IMR-90 (cell line): ENCODE measurements around the gene OSBPL3. TPM values are rescaled to one million over a fixed set of nuclear protein-coding genes. Genes with fewer than 3 reads are reported as not detected.

Experiments used
- ATAC-seq: fragments of 200-7000 bp; cut with Tn5 transposase; 2 replicates; pipeline ENCODE4 v1.9.1; 2020; ENCODE audit warnings: low read depth, mild to moderate bottlenecking, moderate library complexity
- BruUV-seq: library from RNA; stranded (reverse); fragments of 400-500 nt; replicated peaks from 2 replicates; lab custom pipeline; 2021; lab: Mats Ljungman, UMichigan
- CTCF ChIA-PET: fragments of 300-600 bp; formaldehyde crosslinking; extraction: SDS; loops from one replicate; lab custom pipeline; 2021; ENCODE audit warnings: antibody characterized with exemption; lab: Yijun Ruan, JAX
- POLR2A ChIA-PET: fragments of 300-600 bp; sonication (Branson Sonifier 250); formaldehyde crosslinking; loops from one replicate; lab custom pipeline; 2022; ENCODE audit warnings: antibody characterized with exemption; ENCODE audit not compliant: unreplicated experiment; lab: Charles Lee
- DNase-seq: peaks from one replicate; pipeline ENCODE4 v3.0.0; 2013
- H2AFZ ChIP-seq: replicated peaks from 2 replicates; pipeline ENCODE3; 2013; ENCODE audit warnings: low read length, mild to moderate bottlenecking; ENCODE audit not compliant: poor library complexity
- H2AK5ac ChIP-seq: 2 replicates; pipeline ENCODE4 v1.6.1; 2013; ENCODE audit warnings: low read depth, low read length, inconsistent platforms
- H2AK9ac ChIP-seq: replicated peaks from 2 replicates; pipeline ENCODE3; 2013; ENCODE audit warnings: mild to moderate bottlenecking, low read depth, low read length, moderate library complexity; ENCODE audit not compliant: poor library complexity
- H2BK120ac ChIP-seq: 2 replicates; pipeline ENCODE4 v1.6.1; 2013; ENCODE audit warnings: low read depth, low read length, inconsistent platforms
- H2BK15ac ChIP-seq: 3 replicates; pipeline ENCODE4 v1.6.1; 2013; ENCODE audit warnings: low read depth, low read length, inconsistent platforms
- H2BK20ac ChIP-seq: 2 replicates; pipeline ENCODE4 v1.6.1; 2013; ENCODE audit warnings: low read depth, mild to moderate bottlenecking, inconsistent platforms, low read length, moderate library complexity
- H2BK5ac ChIP-seq: 2 replicates; pipeline ENCODE4 v1.6.1; 2013; ENCODE audit warnings: mild to moderate bottlenecking, low read depth, low read length, inconsistent platforms; ENCODE audit not compliant: poor library complexity, severe bottlenecking
- H3K14ac ChIP-seq: replicated peaks from 2 replicates; pipeline ENCODE4 v1.6.1; 2013; ENCODE audit warnings: low read depth, low read length, inconsistent platforms
- H3K18ac ChIP-seq: 2 replicates; pipeline ENCODE4 v1.6.1; 2013; ENCODE audit warnings: low read depth, low read length, control low read depth
- H3K23ac ChIP-seq: 2 replicates; pipeline ENCODE4 v1.6.1; 2013; ENCODE audit warnings: low read depth, low read length, inconsistent platforms
- H3K27ac ChIP-seq: 2 replicates; pipeline ENCODE4 v1.5.1; 2013; ENCODE audit warnings: mild to moderate bottlenecking, control low read depth, low read length; ENCODE audit not compliant: insufficient read depth
- H3K27me3 ChIP-seq: 2 replicates; pipeline ENCODE4 v1.6.1; 2013; ENCODE audit warnings: low read length; ENCODE audit not compliant: control insufficient read depth, insufficient read depth
- H3K36me3 ChIP-seq: 2 replicates; pipeline ENCODE4 v1.6.1; 2013; ENCODE audit warnings: low read length, mixed read lengths; ENCODE audit not compliant: control insufficient read depth, insufficient read depth
- H3K4ac ChIP-seq: 2 replicates; pipeline ENCODE4 v1.6.1; 2013; ENCODE audit warnings: low read depth, low read length, inconsistent platforms
- H3K4me1 ChIP-seq: 2 replicates; pipeline ENCODE4 v1.6.1; 2013; ENCODE audit warnings: low read length, mixed read lengths; ENCODE audit not compliant: control insufficient read depth, insufficient read depth
- H3K4me2 ChIP-seq: 2 replicates; pipeline ENCODE4 v1.6.1; 2013; ENCODE audit warnings: low read depth, mild to moderate bottlenecking, control low read depth, low read length, moderate library complexity
- H3K4me3 ChIP-seq: 2 replicates; pipeline ENCODE4 v1.5.1; 2013; ENCODE audit warnings: low read depth, mild to moderate bottlenecking, control low read depth, low read length, moderate library complexity; ENCODE audit not compliant: insufficient read depth
- H3K56ac ChIP-seq: 2 replicates; pipeline ENCODE4 v1.6.1; 2013; ENCODE audit warnings: low read length, inconsistent platforms; ENCODE audit not compliant: insufficient read depth; ENCODE audit errors: extremely low read depth
- H3K79me1 ChIP-seq, 2 experiments: 2 replicates each; pipeline ENCODE4 v1.6.1; 2013; ENCODE audit warnings: low read length in 2 of 2, inconsistent platforms in 1 of 2, low read depth in 1 of 2
- H3K9ac ChIP-seq: 2 replicates; pipeline ENCODE4 v1.6.1; 2013; ENCODE audit warnings: low read depth, low read length, control low read depth
- H3K9me1 ChIP-seq: 2 replicates; pipeline ENCODE4 v1.6.1; 2013; ENCODE audit warnings: low read length, inconsistent platforms; ENCODE audit not compliant: insufficient read depth
- H3K9me3 ChIP-seq: 2 replicates; pipeline ENCODE4 v1.6.1; 2013; ENCODE audit warnings: low read length; ENCODE audit not compliant: control insufficient read depth, insufficient read depth
- H4K20me1 ChIP-seq: 2 replicates; pipeline ENCODE4 v1.6.1; 2013; ENCODE audit warnings: low read length, inconsistent platforms; ENCODE audit not compliant: insufficient read depth
- H4K5ac ChIP-seq: 2 replicates; pipeline ENCODE4 v1.6.1; 2013; ENCODE audit warnings: mild to moderate bottlenecking, low read depth, low read length, control low read depth
- H4K8ac ChIP-seq, 2 experiments: 2 replicates each; pipeline ENCODE4 v1.6.1; 2013; ENCODE audit warnings: low read depth in 2 of 2, low read length in 2 of 2, control low read depth in 1 of 2, inconsistent platforms in 1 of 2
- H4K91ac ChIP-seq: 2 replicates; pipeline ENCODE4 v1.6.1; 2013; ENCODE audit warnings: low read depth, low read length, inconsistent platforms; ENCODE audit not compliant: insufficient read depth
- BHLHE40 ChIP-seq: fragments of 150-350 bp; IDR thresholded peaks from 2 replicates; pipeline ENCODE4 v1.6.1; 2016; ENCODE audit warnings: mild to moderate bottlenecking, low read depth, low read length
- CEBPB ChIP-seq: IDR thresholded peaks from 2 replicates; pipeline ENCODE4 v1.6.1; 2012; ENCODE audit warnings: low read depth, low read length, improper control_type of control experiment
- FOS ChIP-seq: fragments of 150-350 bp; IDR thresholded peaks from 2 replicates; pipeline ENCODE4 v1.6.1; 2016; ENCODE audit warnings: low read depth, low read length
- MAZ ChIP-seq: IDR thresholded peaks from 2 replicates; pipeline ENCODE4 v1.6.1; 2012; ENCODE audit warnings: low read depth, mild to moderate bottlenecking, low read length, improper control_type of control experiment, moderate library complexity, borderline replicate concordance
- NFE2L2 ChIP-seq: fragments of 150-350 bp; IDR thresholded peaks from 2 replicates; pipeline ENCODE4 v1.6.1; 2016; ENCODE audit warnings: low read depth, mild to moderate bottlenecking, low read length
- POLR2A ChIP-seq: IDR thresholded peaks from 2 replicates; pipeline ENCODE4 v1.6.1; 2012; ENCODE audit warnings: mild to moderate bottlenecking, low read depth, low read length
- SMC3 ChIP-seq: fragments of 150-350 bp; IDR thresholded peaks from 2 replicates; pipeline ENCODE4 v1.6.1; 2016; ENCODE audit warnings: low read depth, mild to moderate bottlenecking, antibody characterized with exemption, low read length, moderate library complexity
- WGBS, 2 experiments: methylation state at CpG; one replicate each; pipeline versions ENCODE4 v1.1.5 to v1.1.7; 2013; ENCODE audit warnings: missing lambda C conversion rate in 2 of 2; ENCODE audit not compliant: insufficient read length in 1 of 2; ENCODE audit errors: extremely low coverage in 2 of 2; 5-methylcytosine and 5-hydroxymethylcytosine counted together
- dilution Hi-C: fragments of 300-500 bp; cut with HindIII; formaldehyde crosslinking; loops from one replicate; pipeline ENCODE4 v1.14.3; 2018; ENCODE audit warnings: low sequenced_read_pairs; ENCODE audit not compliant: unreplicated experiment
- in situ Hi-C: fragments of 300-500 bp; cut with MboI; formaldehyde crosslinking; loops from 3 replicates; pipeline ENCODE4 v1.14.3; 2019; ENCODE audit warnings: low sequenced_read_pairs, inconsistent platforms, mixed read lengths
- intact Hi-C: fragments of 100-400 bp; cut with micrococcal nuclease; formaldehyde crosslinking; loops from 2 replicates; pipeline ENCODE4 v1.10.0; 2022
- polyA plus RNA-seq, 3 experiments: library from polyadenylated mRNA; depleted of rRNA; stranded (reverse); fragments of >200 nt; gene quantifications; 2 replicates each; pipeline ENCODE4 v1.2.3, GENCODE V29; 2012; ENCODE audit warnings: low replicate concordance in 1 of 3
- total RNA-seq: library from RNA; depleted of rRNA; stranded (reverse); fragments of >200 nt; gene quantifications from 2 replicates; pipeline ENCODE4 v1.2.3, GENCODE V29; 2012
- TF ChIP-seq, protein P1 (sequence below): fragments of 150-350 bp; IDR thresholded peaks from 2 replicates; pipeline ENCODE4 v1.6.1; 2017; ENCODE audit warnings: mild to moderate bottlenecking, antibody characterized with exemption, low read length, low read depth

Gene OSBPL3
- total and polyA plus RNA-seq, 2 of the 4 experiments (the other 2 are of a cell fraction) = 18.0 to 29.9 TPM

GRCh38 chr7:24778543-24779282 lies 201.3 kb downstream of the OSBPL3 start:
- Histone ChIP-seq H3K14ac (peak overlapping the region; percentile 78), H2AFZ (peak overlapping the region; percentile 25), H4K8ac (peak overlapping the region; percentile 45 to 82; a peak in 3 of 4 replicates), H2BK5ac (peak overlapping the region; percentile 86), H3K79me1 (no peaks in the 10 kb centered on the region), H2BK15ac (peak overlapping the region; percentile 77; the same call in 2 of the 3 replicates), H4K91ac (peak overlapping the region; percentile 69), H3K23ac (peak overlapping the region; percentile 59; the same call in 1 of the 2 replicates), H3K9ac (peak overlapping the region; percentile 53), H3K4ac (peak overlapping the region; percentile 90), H2AK5ac (peak overlapping the region; percentile 6; the same call in 1 of the 2 replicates), H4K5ac (peak overlapping the region; percentile 48), H4K20me1 (no peaks in the 10 kb centered on the region), H3K9me1 (peaks cover 19% of the 10 kb centered on the region), H3K36me3 (no peaks in the 10 kb centered on the region), H3K56ac (peak overlapping the region; percentile 52; the same call in 1 of the 2 replicates), H3K4me2 (peak overlapping the region; percentile 37; the same call in 1 of the 2 replicates), H2AK9ac (peak overlapping the region; percentile 42), H3K9me3 (no peaks in the 10 kb centered on the region), H3K27ac (peak overlapping the region; percentile 69; the same call in 1 of the 2 replicates), H3K4me3 (no peak overlapping the region), H3K4me1 (peaks cover 14% of the 10 kb centered on the region), H2BK120ac (peak overlapping the region; percentile 88), H3K27me3 (no peaks in the 10 kb centered on the region), H3K18ac (peak overlapping the region; percentile 65), H2BK20ac (peak overlapping the region; percentile 90)
- CTCF ChIA-PET = no interaction called here
- dilution Hi-C loops = no loop called here
- no peak for TF ChIP-seq SMC3
- TF ChIP-seq CEBPB = peak; percentile 97
- peak; percentile 68 for TF ChIP-seq FOS
- TF ChIP-seq, protein P1, sequence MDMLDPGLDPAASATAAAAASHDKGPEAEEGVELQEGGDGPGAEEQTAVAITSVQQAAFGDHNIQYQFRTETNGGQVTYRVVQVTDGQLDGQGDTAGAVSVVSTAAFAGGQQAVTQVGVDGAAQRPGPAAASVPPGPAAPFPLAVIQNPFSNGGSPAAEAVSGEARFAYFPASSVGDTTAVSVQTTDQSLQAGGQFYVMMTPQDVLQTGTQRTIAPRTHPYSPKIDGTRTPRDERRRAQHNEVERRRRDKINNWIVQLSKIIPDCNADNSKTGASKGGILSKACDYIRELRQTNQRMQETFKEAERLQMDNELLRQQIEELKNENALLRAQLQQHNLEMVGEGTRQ = peak; percentile 93
- TF ChIP-seq BHLHE40 = 0 out of 2 replicates have a peak, but pooled peaks have one; percentile 11
- TF ChIP-seq POLR2A = peak; percentile 37; the same call in 1 of the 2 replicates
- no peak for TF ChIP-seq MAZ
- TF ChIP-seq NFE2L2 = 0 out of 2 replicates have a peak, but pooled peaks have one; percentile 4
- in situ Hi-C loops = no loop called here
- peak; percentile 90 for ATAC-seq
- no TSS peak for BruUV-seq
- 83% methylated on average over 2 of the region's 9 CpGs; no CpG with 5 or more reads in 1 of the 2 experiments for WGBS, 2 experiments
- peak; percentile 95 for DNase-seq
- POLR2A ChIA-PET = no interaction called here
- intact Hi-C loops = no loop called here
